Omental fat pad (tissue), 4 donors: ENCODE data around the gene TMPRSS12. TPM values are rescaled to one million over a fixed set of nuclear protein-coding genes. Genes with fewer than 3 reads are reported as not detected.
"Not testable (repeated sequence)": the region's sequence is repeated elsewhere in the genome, so short reads cannot be mapped to it uniquely, and the experiment has no call there.

ENCODE experiments used
- ATAC-seq: fragments of 150-250 bp; one replicate; pipeline ENCODE4 v1.9.1; 2016; ENCODE audit warnings: mild to moderate bottlenecking, moderate library complexity; ENCODE audit not compliant: low FRiP score
- DNase-seq: peaks from one replicate; pipeline ENCODE4 v3.0.0-alpha.2; 2019; ENCODE audit warnings: low spot score
- CTCF ChIP-seq, 3 donors: fragments of 450-650 bp; IDR thresholded peaks; one replicate each; pipeline ENCODE4 v1.5.1; 2016 to 2017; ENCODE audit warnings: antibody characterized with exemption in 3 of 3, mild to moderate bottlenecking in 3 of 3, moderate library complexity in 2 of 3
- total RNA-seq, 4 donors: library from RNA; depleted of rRNA; stranded (reverse); fragments of >200 nt; gene quantifications; one replicate each; pipeline ENCODE4 v1.1.0, GENCODE V29; 2016

TMPRSS12 gene
- not detected for total RNA-seq

GRCh38 chr12:50842637-50843493 lies at the start of gene TMPRSS12:
Gene TMPRSS12, plus strand, starts transcription at chr12:50842926. Its CDS starts 39 bp downstream, at chr12:50842965.
- no peak for TF ChIP-seq CTCF (IDR thresholded peaks at IDR 0.05)
- ATAC-seq (peak; percentile 44), DNase-seq (no peak)

- no peak for DNase-seq
- no peak for ATAC-seq
- TF ChIP-seq CTCF (IDR thresholded peaks at IDR 0.05), result no peak
These were observed 42.8 kb upstream of the TMPRSS12 start for GRCh38 chr12:50799908-50800307.

- DNase-seq (no peak), ATAC-seq (no peak)
- TF ChIP-seq CTCF (IDR thresholded peaks at IDR 0.05), result no peak
These were observed 39.4 kb upstream of the TMPRSS12 start for GRCh38 chr12:50803230-50803875.

GRCh38 chr12:50806176-50806575 lies 36.5 kb upstream of the TMPRSS12 start:
- TF ChIP-seq CTCF (IDR thresholded peaks at IDR 0.05), result no peak
- no peak for DNase-seq
- no peak for ATAC-seq

GRCh38 chr12:50809131-50809530 lies 33.6 kb upstream of the TMPRSS12 start:
- not testable (repeated sequence) for DNase-seq, ATAC-seq

GRCh38 chr12:50814921-50815320 lies 27.8 kb upstream of the TMPRSS12 start:
- ATAC-seq, result not testable (repeated sequence)

GRCh38 chr12:50820177-50820576 lies 22.5 kb upstream of the TMPRSS12 start:
- no peak for TF ChIP-seq CTCF (IDR thresholded peaks at IDR 0.05)
- ATAC-seq (no peak), DNase-seq (no peak)

More at GRCh38 chr12:50814921-50815320, 27.8 kb upstream of the TMPRSS12 start:
- not testable (repeated sequence) for DNase-seq

GRCh38 chr12:50822082-50822481 lies 20.6 kb upstream of the TMPRSS12 start:
- no peak for ATAC-seq
- TF ChIP-seq CTCF (IDR thresholded peaks at IDR 0.05), result no peak
- no peak for DNase-seq

GRCh38 chr12:50823724-50824123 lies 19.0 kb upstream of the TMPRSS12 start:
- DNase-seq, ATAC-seq: not testable (repeated sequence)
